GM19324 (cell line): ENCODE data around the gene FAAP24.
"Not testable (repeated sequence)": the region's sequence is repeated elsewhere in the genome, so short reads cannot be mapped to it uniquely, and the experiment has no call there.

Experiments
- ATAC-seq: cut with Tn5 transposase; IDR thresholded peaks from one replicate; pipeline ENCODE4 v1.9.1; 2021; ENCODE audit warnings: mild to moderate bottlenecking, moderate library complexity; ENCODE audit not compliant: unreplicated experiment, low FRiP score

FAAP24 gene

GRCh38 chr19:32997716-32998355, 25.8 kb downstream of the FAAP24 start:
- no peak for ATAC-seq

- ATAC-seq, result no peak
Observed at GRCh38 chr19:32998722-32999121, 26.7 kb downstream of the FAAP24 start.

GRCh38 chr19:33000510-33000909, 28.5 kb downstream of the FAAP24 start:
- ATAC-seq, result no peak

GRCh38 chr19:33000910-33001309, 28.9 kb downstream of the FAAP24 start:
- ATAC-seq, result no peak

- ATAC-seq, result not testable (repeated sequence)
Observed at GRCh38 chr19:33002126-33002865, 30.3 kb downstream of the FAAP24 start.

- ATAC-seq, result not testable (repeated sequence)
Observed at GRCh38 chr19:33003424-33004024, 31.5 kb downstream of the FAAP24 start.

- ATAC-seq, result no peak
Observed at GRCh38 chr19:33005440-33005839, 33.4 kb downstream of the FAAP24 start.

GRCh38 chr19:33008738-33009137, 36.7 kb downstream of the FAAP24 start:
- no peak for ATAC-seq

GRCh38 chr19:33010891-33011290, 38.8 kb downstream of the FAAP24 start:
- not testable (repeated sequence) for ATAC-seq

- ATAC-seq, result no peak
Observed at GRCh38 chr19:33022472-33023116, 50.6 kb downstream of the FAAP24 start.

GRCh38 chr19:33024398-33024797, 52.4 kb downstream of the FAAP24 start:
- ATAC-seq, result no peak

- ATAC-seq, result not testable (repeated sequence)
Observed at GRCh38 chr19:33025468-33026238, 53.6 kb downstream of the FAAP24 start.

GRCh38 chr19:33026602-33027001, 54.6 kb downstream of the FAAP24 start:
- ATAC-seq, result not testable (repeated sequence)
